HepG2 (cell line): ENCODE measurements around the gene HIGD1A. TPM values are rescaled to one million over a fixed set of nuclear protein-coding genes. Genes with fewer than 3 reads are reported as not detected.

Experiments
- BRF2 ChIP-seq: sonication (generic); formaldehyde crosslinking; IDR thresholded peaks from 2 replicates; pipeline ENCODE4 v1.8.1; 2022; ENCODE audit warnings: mild to moderate bottlenecking, missing genetic modification reagents
- CSRNP1 ChIP-seq: sonication (generic); formaldehyde crosslinking; IDR thresholded peaks from 2 replicates; pipeline ENCODE4 v1.8.1; 2023; ENCODE audit warnings: mild to moderate bottlenecking, missing genetic modification reagents
- IRF2 ChIP-seq: IDR thresholded peaks from 2 replicates; pipeline ENCODE4 v1.6.1; 2018; ENCODE audit warnings: missing genetic modification reagents, missing compliant biosample characterization
- MBNL3 ChIP-seq: fragments of 250-450 bp; sonication (Bioruptor Pico); conservative IDR thresholded peaks from 2 replicates; pipeline ENCODE4 v1.8.0; 2022; ENCODE audit warnings: mild to moderate bottlenecking, inconsistent platforms
- RFXANK ChIP-seq: IDR thresholded peaks from 2 replicates; pipeline ENCODE4 v1.6.1; 2016
- ZBTB40 ChIP-seq, 2 experiments: fragments of 450-650 bp in 1 of 2; sonication (generic) in 1 of 2; formaldehyde crosslinking in 1 of 2; IDR thresholded peaks; 2 replicates each; pipeline versions ENCODE4 v1.6.1 to v1.8.0; 2016 to 2022; ENCODE audit warnings: antibody characterized with exemption in 1 of 2, mild to moderate bottlenecking in 1 of 2, missing genetic modification reagents in 1 of 2
- ZFY ChIP-seq: sonication (generic); formaldehyde crosslinking; IDR thresholded peaks from 2 replicates; pipeline ENCODE4 v1.4.0; 2020; ENCODE audit warnings: missing genetic modification reagents
- ZMYM3 ChIP-seq: sonication (generic); formaldehyde crosslinking; IDR thresholded peaks from 2 replicates; pipeline ENCODE4 v1.5.1; 2020; ENCODE audit warnings: mild to moderate bottlenecking, missing genetic modification reagents
- ZNF614 ChIP-seq: IDR thresholded peaks from 2 replicates; pipeline ENCODE4 v1.6.1; 2018; ENCODE audit warnings: missing biosample characterization, missing genetic modification reagents, inconsistent platforms, borderline replicate concordance
- ZNF616 ChIP-seq: sonication (generic); formaldehyde crosslinking; IDR thresholded peaks from 2 replicates; pipeline ENCODE4 v1.5.0; 2020; ENCODE audit warnings: low read depth, mild to moderate bottlenecking, missing genetic modification reagents
- polyA plus RNA-seq, 8 experiments: library from polyadenylated mRNA; depleted of rRNA in 3 of 8; stranded (reverse) in 7 of 8; unstranded in 1 of 8; fragments of >200 nt; fragmentation: Illumina TruSeq in 4 of 8; extraction: Trizol in 4 of 8; gene quantifications; 2 replicates each; pipeline versions ENCODE4 v1.2.1 to v1.2.3, GENCODE V29; 2011 to 2016; ENCODE audit warnings: low read depth in 4 of 8, missing spikeins in 1 of 8, mixed read lengths in 1 of 8; ENCODE audit not compliant: insufficient read depth in 1 of 8
- total RNA-seq, 5 experiments: library from RNA; depleted of rRNA; stranded (reverse); fragments of >200 nt; fragmentation: Illumina TruSeq; extraction: Trizol; gene quantifications; 2 replicates each; pipeline ENCODE4 v1.2.3, GENCODE V29; 2016; ENCODE audit warnings: low read depth in 1 of 5

Gene HIGD1A
- total and polyA plus RNA-seq, 2 of the 13 experiments (the other 11 are each of a cell fraction or from before 2014, with no cell fraction given): 222 to 253 TPM

- TF ChIP-seq ZBTB40 (IDR thresholded peaks at IDR 0.05) (no peak), ZBTB40 (CRISPR knock-in tag; IDR thresholded peaks at IDR 0.05) (no peak), CSRNP1 (no peak), ZNF616 (CRISPR knock-in tag) (no peak), ZFY (CRISPR knock-in tag) (peak; percentile 49), MBNL3 (CRISPR knock-in tag) (no peak), ZNF614 (0 out of 2 replicates have a peak, but pooled peaks have one; percentile 47), RFXANK (no peak), BRF2 (CRISPR knock-in tag) (no peak), ZMYM3 (CRISPR knock-in tag) (0 out of 2 replicates have a peak, but pooled peaks have one; percentile 5), IRF2 (CRISPR knock-in tag) (peak; percentile 12; the same call in 1 of the 2 replicates)
These were observed 18.5 kb upstream of the HIGD1A start (continued) for GRCh38 chr3:42822828-42823227.
